GM18526 (cell line): ENCODE measurements around the gene CHCHD4.

Source experiments
- POLR2A ChIP-seq: IDR thresholded peaks from 3 replicates; pipeline ENCODE4 v1.6.1; 2011; ENCODE audit not compliant: insufficient read length; ENCODE audit errors: extremely low read depth

Gene CHCHD4

DNA sequence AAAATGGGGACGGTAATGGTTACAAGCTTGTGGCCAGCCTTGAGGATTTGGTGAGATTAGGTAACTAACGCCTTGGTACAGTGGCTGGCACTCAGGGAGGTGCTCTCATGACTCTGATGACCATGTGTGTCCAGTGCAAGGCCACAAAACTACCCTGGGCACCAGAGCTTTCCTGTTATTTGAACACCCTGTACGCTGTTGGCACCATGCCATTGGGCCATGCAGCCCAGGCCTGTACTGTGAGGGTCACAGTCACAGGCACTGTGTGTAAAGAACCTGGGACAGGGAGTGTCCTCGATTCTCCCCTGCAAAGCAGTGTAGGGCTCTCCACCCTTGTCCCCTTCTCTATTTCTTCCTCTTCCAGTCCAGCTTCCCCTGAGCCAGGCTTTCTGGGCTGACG lies 6.5 kb upstream of the CHCHD4 start:
- TF ChIP-seq POLR2A = no peak

DNA sequence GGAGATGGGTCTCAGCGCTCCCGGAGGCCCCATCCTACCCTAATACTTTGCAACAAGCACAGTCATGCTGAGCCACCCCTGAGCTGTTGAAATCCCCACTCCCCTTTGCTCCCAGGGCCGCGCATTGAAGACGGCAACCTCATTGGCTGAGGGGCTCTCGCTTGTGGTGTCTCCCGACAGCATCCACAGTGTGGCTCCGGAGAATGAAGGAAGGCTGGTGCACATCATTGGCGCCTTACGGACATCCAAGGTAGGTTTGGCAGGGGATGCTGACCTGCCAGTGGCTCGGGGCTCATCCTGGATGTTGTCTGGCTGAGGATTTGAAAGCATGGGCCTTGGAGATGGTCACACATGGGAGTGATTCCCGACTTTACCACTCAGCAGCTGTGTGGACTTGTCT lies 6.0 kb upstream of the CHCHD4 start:
- TF ChIP-seq POLR2A = no peak

DNA sequence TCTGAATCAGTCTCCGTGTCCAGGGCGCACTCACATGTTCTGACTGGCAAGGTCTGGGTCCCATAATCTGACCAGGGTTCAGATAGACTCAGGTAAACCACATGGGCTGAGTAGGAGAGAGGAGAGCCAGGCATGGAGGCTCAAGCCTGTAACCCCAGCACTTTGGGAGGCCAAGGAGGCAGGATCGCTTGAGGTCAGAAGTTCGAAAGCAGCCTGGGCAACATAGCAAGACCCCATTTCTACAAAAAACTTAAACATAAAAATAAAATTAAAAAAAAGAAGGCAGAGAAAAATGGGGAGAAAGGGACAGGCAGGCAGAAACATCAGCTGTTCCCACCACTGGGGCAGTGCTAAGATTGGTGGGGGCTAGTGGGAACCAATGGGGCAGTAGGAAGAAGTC lies 5.6 kb upstream of the CHCHD4 start:
- no peak for TF ChIP-seq POLR2A

DNA sequence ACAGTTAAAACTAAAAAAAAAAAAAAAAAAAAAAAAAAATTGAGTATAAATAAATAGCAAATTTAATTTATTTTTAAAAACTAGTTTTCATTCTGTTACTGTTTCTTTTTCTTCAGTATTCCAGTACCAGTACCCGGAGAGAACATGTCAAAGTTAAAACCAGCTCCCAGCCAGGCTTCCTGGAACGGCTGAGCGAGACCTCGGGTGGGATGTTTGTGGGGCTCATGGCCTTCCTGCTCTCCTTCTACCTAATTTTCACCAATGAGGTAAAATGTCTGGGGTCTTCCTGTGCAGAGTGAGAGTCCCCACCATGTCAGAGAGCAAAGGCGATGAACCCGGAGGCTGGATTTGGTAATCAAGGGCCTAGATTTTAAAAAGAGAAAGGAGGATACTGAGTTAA lies 4.6 kb upstream of the CHCHD4 start:
- TF ChIP-seq POLR2A = no peak

DNA sequence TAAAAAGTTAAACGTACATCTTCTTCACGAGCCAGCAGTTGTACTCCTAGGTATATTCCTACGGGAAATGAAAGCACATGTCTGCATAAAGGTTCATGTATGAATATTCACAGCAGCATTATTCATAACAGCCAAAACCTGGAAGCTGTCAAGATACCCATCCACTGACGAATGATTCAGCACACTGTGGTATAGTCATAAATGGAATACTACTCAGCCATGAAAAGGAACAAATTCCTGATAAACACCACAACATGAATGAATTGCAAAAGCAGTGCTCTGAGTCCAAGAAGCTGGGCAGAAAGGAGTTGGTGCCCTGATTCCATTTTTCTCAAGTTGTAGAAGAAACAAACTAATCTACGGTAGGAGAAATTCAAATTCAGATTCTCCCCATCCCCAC lies 4.1 kb upstream of the CHCHD4 start:
- no peak for TF ChIP-seq POLR2A

DNA sequence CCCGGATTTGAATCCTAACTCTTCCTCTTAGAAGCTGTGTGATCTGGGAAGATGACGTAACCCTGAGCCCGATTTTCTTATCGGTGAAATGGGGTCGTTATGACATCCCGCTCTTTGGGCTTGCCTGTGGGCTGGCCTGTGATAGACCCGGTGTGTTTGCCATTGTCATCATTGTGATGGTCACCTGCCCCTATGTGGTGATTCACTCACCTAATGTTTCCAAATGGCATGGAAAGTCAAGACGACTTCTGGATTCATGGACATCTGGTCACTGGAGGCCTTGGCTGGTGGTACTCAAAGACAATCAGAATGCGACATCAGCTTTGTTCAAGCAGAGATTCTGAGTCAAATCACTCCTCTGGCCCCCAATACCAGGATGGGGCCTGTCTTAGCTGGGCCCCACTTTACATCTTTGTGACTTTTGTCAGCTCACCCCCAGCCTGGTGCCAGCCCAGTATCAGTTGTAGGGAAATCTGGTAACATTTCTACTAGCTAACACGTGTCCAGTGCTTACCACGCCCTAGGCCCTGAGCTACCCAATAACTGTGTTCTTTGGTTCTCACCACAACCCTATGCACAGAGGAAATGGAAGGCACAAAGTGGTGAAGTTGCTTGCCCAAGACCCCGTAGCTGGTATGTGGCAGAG lies 3.0 kb upstream of the CHCHD4 start:
- no peak for TF ChIP-seq POLR2A

DNA sequence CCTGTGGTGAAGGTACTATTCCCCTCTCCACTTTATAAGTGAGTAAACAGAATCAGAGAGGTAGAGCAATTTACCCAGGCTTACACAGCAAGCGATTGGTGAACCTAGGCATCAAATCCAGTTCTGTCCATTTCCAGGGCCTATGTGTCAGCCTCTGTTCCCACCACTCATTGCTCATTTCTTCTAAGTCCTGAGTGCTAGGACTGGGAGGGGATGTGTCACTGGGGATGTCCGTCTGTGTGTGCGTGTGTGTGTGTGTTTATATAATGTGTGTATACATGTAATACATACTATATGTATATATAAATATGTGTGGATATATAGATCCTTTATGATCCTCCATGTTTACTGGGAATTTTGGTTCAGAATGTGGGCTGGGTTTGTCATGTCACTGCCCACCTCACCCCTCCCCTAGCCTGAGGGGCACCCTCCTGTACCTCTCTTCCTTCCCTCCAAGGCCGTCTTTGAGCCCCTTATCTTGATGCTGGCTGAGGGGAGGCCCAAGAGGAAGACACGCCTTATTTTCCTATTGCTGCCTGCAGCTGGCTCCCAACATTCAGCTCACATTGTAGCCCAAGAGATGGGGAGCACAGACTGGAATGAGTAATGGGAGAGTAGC lies 2.3 kb upstream of the CHCHD4 start:
- no peak for TF ChIP-seq POLR2A

DNA sequence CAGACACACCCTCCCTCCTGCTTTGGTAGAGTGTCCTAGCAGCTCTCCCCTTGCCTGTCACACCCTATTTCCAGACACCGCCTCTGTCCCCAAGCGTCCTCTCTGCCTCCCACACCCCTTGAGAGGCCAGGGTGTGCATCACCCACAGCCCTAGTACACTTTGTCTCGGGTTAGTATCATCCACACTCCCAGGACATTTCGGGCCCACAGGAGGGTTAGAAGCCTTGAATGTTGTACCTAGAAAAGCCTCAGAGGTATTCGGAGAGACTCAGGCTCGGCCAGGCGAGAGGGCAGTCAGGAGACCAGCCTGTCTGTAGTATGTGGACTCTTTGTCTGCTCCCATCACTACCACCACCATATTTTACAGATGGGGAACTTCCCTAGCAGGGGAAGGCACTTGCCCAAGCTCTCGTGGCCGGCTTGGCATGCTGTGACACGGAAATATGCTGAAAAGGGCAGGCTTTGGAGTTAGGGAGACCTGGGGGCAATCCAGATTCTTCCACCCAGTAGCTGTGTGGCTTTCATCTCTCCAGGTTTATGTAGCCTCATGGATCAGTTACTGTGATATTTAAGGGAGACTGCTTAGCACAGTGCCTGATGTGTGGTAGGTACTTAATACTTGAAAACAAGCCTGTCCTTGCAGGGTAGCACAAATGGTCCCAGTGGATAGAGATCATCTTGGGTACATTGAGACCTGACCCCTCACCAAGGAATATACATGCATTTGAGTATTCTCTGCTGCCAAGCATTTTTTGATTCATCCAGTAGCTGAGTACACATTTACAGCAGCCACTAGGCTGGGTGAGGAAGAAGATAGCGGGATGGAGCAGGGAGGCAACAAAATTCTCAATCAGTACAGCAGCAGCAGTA lies 1.6 kb upstream of the CHCHD4 start:
- TF ChIP-seq POLR2A = no peak

DNA sequence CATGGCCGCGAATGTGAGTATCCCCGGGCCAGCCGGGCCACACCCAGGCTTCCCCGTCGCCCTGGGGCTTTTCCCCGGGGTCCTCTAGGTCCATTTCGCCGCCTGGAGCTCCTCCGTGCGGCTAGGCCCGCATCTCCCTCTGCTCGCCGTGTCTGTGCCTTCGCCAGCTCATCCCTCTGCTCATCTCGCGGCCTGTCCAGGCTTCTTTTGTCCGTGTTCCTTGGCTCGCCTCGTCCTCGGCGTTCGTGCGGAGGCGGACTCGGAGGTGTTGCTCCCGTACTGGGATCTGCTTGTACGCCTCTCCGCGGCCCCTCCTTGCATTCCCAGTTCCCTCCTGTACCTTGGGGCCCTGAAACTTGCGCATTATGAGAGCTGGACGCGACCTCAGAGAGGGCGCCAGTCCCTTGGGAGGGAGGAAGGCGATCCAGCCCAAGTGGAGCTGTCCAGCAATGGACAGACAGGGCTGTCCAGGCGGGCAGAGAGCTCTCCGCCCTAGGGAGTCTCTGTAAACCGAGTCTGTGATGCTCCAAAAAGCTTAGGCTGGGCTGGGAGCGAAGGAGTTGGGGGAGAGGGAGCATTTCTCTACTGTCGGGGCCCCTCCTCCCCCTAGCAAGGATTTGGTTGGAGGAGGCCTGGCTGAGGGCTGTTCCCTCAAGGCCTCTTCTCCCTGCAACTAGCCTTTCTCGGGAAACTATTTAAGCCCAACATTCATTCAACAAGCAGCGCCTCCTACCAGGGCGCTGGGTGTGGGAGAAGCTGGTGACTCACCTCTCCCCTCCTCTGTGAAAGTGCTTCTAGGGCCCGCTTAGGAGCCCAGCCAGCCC lies 735 bp upstream of the CHCHD4 start:
- TF ChIP-seq POLR2A = no peak

DNA sequence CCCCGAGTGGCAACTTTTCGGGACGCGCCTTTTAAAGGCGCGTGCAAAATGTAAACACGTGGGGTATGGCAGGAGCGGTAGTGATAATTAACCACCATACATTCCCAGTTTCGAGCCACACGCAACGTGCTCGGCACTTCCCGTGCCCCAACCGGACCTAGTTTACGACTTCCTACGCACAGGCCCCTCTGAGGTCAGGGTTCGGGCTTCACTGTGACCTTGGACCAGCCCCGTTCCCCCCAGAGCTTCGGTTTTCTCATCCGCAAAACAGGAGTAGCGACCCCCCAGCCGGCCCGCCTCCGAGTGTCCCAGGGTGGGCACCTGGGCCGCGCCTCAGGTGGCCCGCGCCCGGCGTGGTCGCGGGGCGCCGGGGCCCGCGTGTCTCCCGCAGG lies 451 bp downstream of the CHCHD4 start:
- TF ChIP-seq POLR2A = peak; percentile 48

DNA sequence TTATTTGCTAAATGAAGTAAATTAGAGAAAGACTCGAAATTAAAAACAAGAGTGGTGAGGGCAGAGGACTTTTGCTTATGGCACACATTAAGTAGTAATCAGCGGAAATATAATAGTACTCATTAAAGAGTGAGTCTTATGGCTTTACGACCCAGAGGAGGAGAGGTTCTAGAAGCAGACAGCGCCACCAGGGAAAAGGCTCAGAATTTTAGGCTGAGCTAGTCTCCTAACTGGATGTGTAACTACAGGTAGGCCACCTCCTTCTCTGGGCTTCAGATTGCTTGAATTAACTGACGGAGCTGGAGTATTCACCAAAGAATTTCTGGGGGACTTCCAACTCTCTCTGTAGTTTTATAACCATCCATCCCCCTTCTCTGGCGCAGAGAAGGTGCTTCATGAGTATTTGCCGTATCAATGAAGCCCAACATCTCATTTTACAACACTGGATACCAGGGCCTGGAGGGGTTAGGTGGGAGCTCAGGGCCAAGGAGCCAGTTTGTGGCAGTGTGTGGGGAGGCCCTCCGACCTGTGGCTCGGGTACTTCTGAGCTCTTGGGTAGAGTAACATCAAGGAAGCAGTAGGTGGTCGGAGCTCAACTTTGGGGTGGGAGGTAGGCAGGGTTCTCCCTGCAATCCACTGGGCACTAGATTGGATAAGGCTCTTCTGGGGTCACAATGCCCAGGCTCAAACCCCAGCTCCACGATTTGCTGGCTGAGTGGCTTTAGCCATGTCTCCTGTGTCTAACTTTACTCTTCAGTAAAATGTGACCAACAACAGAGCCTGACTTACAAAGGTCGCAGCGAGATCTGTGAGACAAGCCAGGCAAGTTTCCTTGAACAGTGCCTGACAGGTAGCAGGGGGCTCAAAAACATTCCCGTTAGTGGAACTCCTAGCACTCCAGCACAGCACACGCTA lies 1.1 kb downstream of the CHCHD4 start:
- no peak for TF ChIP-seq POLR2A

DNA sequence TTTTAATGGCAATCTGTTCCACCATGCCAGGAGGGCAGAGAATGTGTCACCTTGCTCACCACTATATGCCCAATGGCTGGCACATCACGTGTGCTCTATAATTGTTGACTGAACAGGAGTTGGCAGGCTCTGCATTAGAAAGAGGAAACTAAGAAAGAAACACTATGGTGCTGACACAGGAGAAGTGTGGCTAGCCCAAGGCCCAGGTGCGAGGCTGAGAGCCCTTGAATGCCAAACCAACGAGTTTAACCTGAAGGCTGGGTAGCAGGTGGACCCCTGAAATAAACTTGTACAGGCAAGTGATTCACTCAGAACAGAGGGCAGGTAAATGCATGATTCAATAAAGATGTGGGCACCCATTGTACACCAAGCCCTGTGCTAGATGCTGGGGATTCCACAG lies 2.4 kb downstream of the CHCHD4 start:
- TF ChIP-seq POLR2A = no peak

DNA sequence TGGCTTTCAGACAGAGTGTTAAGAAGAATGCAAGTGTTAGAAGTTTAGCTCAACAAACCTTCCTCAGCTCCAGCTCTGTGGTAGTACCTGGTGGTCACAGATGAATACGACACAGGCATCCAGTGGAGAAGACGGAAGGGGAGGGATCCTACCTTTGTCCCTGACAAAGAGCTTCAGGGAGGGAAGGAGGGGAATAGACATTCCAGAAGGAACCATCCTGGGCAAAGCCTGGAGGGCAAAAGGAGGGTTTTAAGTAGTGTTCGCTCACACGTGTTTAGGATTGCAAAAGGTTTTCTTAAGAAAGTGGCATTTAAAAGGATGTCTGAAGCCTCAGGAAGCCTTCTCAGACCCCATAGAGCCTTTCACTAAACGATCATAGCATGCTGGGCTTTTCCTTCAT lies 2.8 kb downstream of the CHCHD4 start:
- no peak for TF ChIP-seq POLR2A

DNA sequence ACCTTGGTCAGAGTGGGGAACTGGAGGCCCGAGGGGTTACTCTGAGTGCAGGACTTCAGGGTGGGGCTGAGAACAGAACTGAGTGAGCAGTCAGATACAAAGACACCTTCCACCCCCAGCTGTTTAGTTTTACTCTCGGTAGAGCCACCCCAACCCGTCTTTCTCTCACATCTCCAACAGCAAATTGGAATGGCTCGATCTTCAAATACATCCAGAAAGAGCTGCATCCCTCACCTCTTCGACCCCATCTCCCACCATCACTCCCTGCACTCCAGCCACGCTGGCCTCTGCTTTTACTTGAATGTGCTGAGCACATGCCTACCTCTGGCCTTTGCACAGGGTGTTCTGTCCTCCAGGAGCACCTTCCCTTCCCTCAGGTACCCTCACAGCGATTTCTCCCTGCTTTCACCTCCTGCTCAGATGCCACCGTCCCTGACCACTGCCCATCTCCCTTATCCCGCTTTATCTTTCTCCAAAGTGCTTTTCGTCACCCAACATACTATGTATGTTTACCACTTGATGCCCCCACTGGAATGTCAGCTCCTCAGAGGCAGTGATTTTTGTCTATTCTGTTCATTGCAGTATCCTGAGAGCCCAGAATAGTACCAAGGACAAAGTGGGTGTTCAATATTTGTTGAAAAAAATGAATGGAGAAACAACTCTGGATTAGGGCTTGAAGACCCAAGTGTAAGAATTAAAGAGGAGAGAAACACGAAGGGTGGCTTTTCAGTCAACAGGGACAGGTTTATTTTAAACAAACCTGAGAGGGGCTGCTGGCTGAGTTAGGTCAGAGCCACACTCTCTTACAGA lies 4.4 kb downstream of the CHCHD4 start:
- no peak for TF ChIP-seq POLR2A

DNA sequence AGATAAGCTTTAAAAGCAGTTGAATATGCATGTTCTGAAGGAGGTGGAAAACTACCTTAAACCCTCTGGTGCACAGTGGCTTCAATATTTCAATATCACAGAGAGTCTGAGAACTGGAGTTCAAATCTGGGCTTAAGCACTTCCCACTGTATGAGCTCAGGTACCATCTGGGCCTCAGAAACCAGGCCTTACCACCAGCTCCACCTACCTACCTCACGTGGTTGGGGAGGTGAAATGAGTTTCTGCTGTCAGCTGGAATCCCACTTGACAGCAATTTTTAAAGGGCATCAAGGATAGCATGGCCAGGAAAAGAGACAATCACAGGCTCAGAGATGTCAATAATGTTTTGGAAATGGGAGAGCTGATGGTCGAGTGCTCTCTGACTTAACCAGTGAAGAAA lies 5.0 kb downstream of the CHCHD4 start:
- TF ChIP-seq POLR2A = no peak
